Measurements from ENCODE around the gene RPS26. TPM values are rescaled to one million over a fixed set of nuclear protein-coding genes. Genes with fewer than 3 reads are reported as not detected.
A peak's percentile ranks its signal among the peaks of the same experiment; 100 is the strongest.
"Not testable (repeated sequence)": the region's sequence is repeated elsewhere in the genome, so short reads cannot be mapped to it uniquely, and the experiment has no call there.

The RPS26 gene
- total RNA-seq, 2 experiments from 2014 or later: 47.2 to 48.3 TPM

GRCh38 chr12:56029666-56030293 is 11.9 kb upstream of the RPS26 start:
- no peaks in the 10 kb centered on the region for H3K9me3 Mint-ChIP-seq
- H3K36me3 Mint-ChIP-seq (ENCODE audit: low read depth): peaks cover 61% of the 10 kb centered on the region
- peaks cover 52% of the 10 kb centered on the region for H3K4me1 Mint-ChIP-seq
- H3K27ac Mint-ChIP-seq: no peak overlapping the region
- H3K27me3 Mint-ChIP-seq: no peaks in the 10 kb centered on the region
- ChIA-PET CTCF (interaction anchor here (0.6 to 1.7 kb wide), 14 partner anchors 9 to 711 kb away, joined by 3 to 11 read pairs (median 4); partner anchors contain the start of genes IKZF4, RAB5B and SUOX), POLR2A (no interaction called here)
- H3K4me3 Mint-ChIP-seq: no peak overlapping the region
- DNase-seq: peak; percentile 67

GRCh38 chr12:56031987-56032386 is 9.7 kb upstream of the RPS26 start:
- Mint-ChIP-seq H3K36me3 (ENCODE audit: low read depth) (peaks cover 54% of the 10 kb centered on the region), H3K4me1 (peaks cover 48% of the 10 kb centered on the region), H3K27me3 (no peaks in the 10 kb centered on the region), H3K9me3 (no peaks in the 10 kb centered on the region), H3K4me3 (no peak overlapping the region), H3K27ac (peak overlapping the region; percentile 2)
- no peak for DNase-seq
- POLR2A ChIA-PET: no interaction called here
- CTCF ChIA-PET: interaction anchor here (1.1 to 1.2 kb wide), 2 partner anchors 8 to 9 kb away, joined by 3 to 4 read pairs; no protein-coding TSS in a partner anchor

- ChIA-PET CTCF (interaction anchor here (0.6 kb wide), 1 partner anchor 13 kb away, joined by 3 read pairs; no protein-coding TSS in a partner anchor), POLR2A (no interaction called here)
- DNase-seq: no peak
- peaks cover 42% of the 10 kb centered on the region for H3K36me3 Mint-ChIP-seq (ENCODE audit: low read depth)
- H3K4me3 Mint-ChIP-seq: no peak overlapping the region
- no peaks in the 10 kb centered on the region for H3K9me3 Mint-ChIP-seq
- H3K27ac Mint-ChIP-seq: no peak overlapping the region
- peaks cover 40% of the 10 kb centered on the region for H3K4me1 Mint-ChIP-seq
- H3K27me3 Mint-ChIP-seq: no peaks in the 10 kb centered on the region
Observed at GRCh38 chr12:56034586-56035332, 7.0 kb upstream of the RPS26 start.

- Mint-ChIP-seq H3K4me1 (peaks cover 48% of the 10 kb centered on the region), H3K36me3 (ENCODE audit: low read depth) (peaks cover 35% of the 10 kb centered on the region), H3K27me3 (no peaks in the 10 kb centered on the region), H3K27ac (no peak overlapping the region), H3K4me3 (no peak overlapping the region), H3K9me3 (no peaks in the 10 kb centered on the region)
- ChIA-PET POLR2A (no interaction called here), CTCF (interaction anchor here (0.6 to 1.0 kb wide), 3 partner anchors 16 to 152 kb away, joined by 3 to 4 read pairs (median 4); partner anchors contain the start of gene SMARCC2)
- DNase-seq: no peak
Observed at GRCh38 chr12:56037161-56037560, 4.6 kb upstream of the RPS26 start.

- Mint-ChIP-seq H3K36me3 (ENCODE audit: low read depth) (peaks cover 35% of the 10 kb centered on the region), H3K27ac (peak overlapping the region; percentile 70)
Observed at GRCh38 chr12:56038022-56038655, 3.6 kb upstream of the RPS26 start.

GRCh38 chr12:56040151-56040550 is 1.6 kb upstream of the RPS26 start:
- Mint-ChIP-seq H3K4me3 (peak overlapping the region; percentile 100), H3K4me1 (peaks cover 50% of the 10 kb centered on the region), H3K27me3 (no peaks in the 10 kb centered on the region), H3K27ac (peak overlapping the region; percentile 99), H3K36me3 (ENCODE audit: low read depth) (peaks cover 42% of the 10 kb centered on the region), H3K9me3 (no peaks in the 10 kb centered on the region)
- peak; percentile 16 for DNase-seq
- ChIA-PET POLR2A (interaction anchor here (0.6 to 0.9 kb wide), 2 partner anchors 25 to 320 kb away, joined by 3 to 4 read pairs; no protein-coding TSS in a partner anchor), CTCF (interaction anchor here (0.6 to 1.6 kb wide), 7 partner anchors 8 to 303 kb away, joined by 3 to 6 read pairs (median 4); partner anchors contain the start of gene SUOX)

More at GRCh38 chr12:56038022-56038655, 3.6 kb upstream of the RPS26 start:
- ChIA-PET POLR2A (no interaction called here), CTCF (interaction anchor here (0.6 to 1.0 kb wide), 2 partner anchors 42 to 151 kb away, joined by 3 to 4 read pairs; partner anchors contain the start of gene SMARCC2)
- Mint-ChIP-seq H3K4me3 (no peak overlapping the region), H3K27me3 (no peaks in the 10 kb centered on the region), H3K9me3 (no peaks in the 10 kb centered on the region), H3K4me1 (peaks cover 48% of the 10 kb centered on the region)
- no peak for DNase-seq

DNA sequence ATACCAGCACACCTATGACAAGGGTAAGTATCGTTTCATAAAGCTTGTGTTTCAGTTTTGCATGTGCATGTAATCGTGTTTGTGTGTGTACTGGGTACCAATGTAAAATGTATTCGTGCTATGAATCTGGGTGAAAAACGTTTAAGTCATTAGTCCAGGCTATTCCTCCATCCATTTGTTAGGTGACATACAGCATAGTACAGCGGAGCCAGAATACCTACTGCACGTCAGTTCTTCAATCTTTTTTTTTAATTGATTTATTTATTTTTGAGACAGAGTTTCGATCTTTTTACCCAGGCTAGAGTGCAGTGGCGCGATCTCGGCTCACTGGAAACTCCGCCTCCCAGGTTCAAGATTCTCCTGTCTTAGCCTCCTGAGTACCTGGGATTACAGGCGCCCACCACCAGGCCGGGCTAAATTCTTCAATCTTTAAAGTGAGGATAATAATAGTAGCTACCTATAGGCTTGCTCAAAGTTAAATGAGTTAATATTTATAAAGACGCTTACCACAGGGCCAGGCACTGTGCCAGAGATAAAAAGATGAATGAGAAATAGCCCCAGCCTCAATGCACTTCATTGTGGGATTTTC is 661 bp upstream of the RPS26 start:
- ChIA-PET CTCF (interaction anchor here (0.6 to 1.6 kb wide), 6 partner anchors 9 to 304 kb away, joined by 3 to 6 read pairs (median 4); partner anchors contain the start of gene SUOX), POLR2A (interaction anchor here (0.6 kb wide), 1 partner anchor 34 kb away, joined by 6 read pairs; no protein-coding TSS in a partner anchor)
- Mint-ChIP-seq H3K27ac (peak overlapping the region; percentile 99), H3K9me3 (no peaks in the 10 kb centered on the region), H3K36me3 (ENCODE audit: low read depth) (peaks cover 38% of the 10 kb centered on the region), H3K4me3 (peak overlapping the region; percentile 100), H3K27me3 (no peaks in the 10 kb centered on the region), H3K4me1 (peaks cover 52% of the 10 kb centered on the region)
- no peak for DNase-seq

DNA sequence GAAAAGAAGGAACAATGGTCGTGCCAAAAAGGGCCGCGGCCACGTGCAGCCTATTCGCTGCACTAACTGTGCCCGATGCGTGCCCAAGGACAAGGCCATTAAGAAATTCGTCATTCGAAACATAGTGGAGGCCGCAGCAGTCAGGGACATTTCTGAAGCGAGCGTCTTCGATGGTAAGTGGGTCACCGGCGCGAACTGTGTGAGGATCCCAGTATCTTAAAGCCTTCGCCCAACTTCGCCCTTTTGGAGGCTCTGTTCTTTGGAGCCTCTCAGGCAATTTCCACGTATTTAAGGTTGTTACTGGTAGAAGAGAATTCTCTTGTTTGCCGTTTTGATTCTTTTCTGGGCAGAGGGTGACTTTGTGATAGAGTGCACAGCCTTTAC is 704 bp downstream of the RPS26 start:
- Mint-ChIP-seq H3K4me1 (peaks cover 59% of the 10 kb centered on the region), H3K27ac (peak overlapping the region; percentile 99), H3K4me3 (peak overlapping the region; percentile 100), H3K36me3 (ENCODE audit: low read depth) (peaks cover 40% of the 10 kb centered on the region)
- H3K9me3 Mint-ChIP-seq, CTCF ChIA-PET, DNase-seq, POLR2A ChIA-PET, H3K27me3 Mint-ChIP-seq: not testable (repeated sequence)

DNA sequence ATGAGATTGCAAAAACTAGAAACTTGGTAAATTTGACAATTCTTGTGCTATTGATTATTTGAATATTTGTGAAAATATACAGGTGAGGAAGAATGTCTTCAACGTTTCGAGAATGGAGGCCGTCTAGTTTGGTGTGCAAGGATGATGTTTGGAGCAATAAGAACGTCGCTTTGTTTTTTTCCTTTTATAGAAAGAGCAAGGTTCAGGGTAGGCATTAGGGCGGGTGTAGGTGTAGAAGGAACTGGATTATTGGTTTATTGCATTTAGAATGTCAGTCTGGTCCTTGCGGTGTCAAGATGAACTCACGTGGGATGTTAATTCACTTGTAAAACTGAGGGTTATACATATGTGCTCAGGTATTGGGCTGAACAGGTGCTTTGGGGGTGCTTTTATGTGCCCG is 1.1 kb downstream of the RPS26 start:
- Mint-ChIP-seq H3K36me3 (ENCODE audit: low read depth) (peaks cover 36% of the 10 kb centered on the region), H3K4me1 (peaks cover 56% of the 10 kb centered on the region), H3K4me3 (peak overlapping the region; percentile 100), H3K9me3 (no peaks in the 10 kb centered on the region), H3K27me3 (no peaks in the 10 kb centered on the region), H3K27ac (peak overlapping the region; percentile 99)
- DNase-seq: no peak
- POLR2A ChIA-PET: no interaction called here
- CTCF ChIA-PET: no interaction called here

- peaks cover 32% of the 10 kb centered on the region for H3K4me1 Mint-ChIP-seq
- H3K27me3 Mint-ChIP-seq: no peaks in the 10 kb centered on the region
- H3K27ac Mint-ChIP-seq: peak overlapping the region; percentile 66
- peaks cover 31% of the 10 kb centered on the region for H3K36me3 Mint-ChIP-seq (ENCODE audit: low read depth)
- no peaks in the 10 kb centered on the region for H3K9me3 Mint-ChIP-seq
- CTCF ChIA-PET: interaction anchor here (1.2 to 3.9 kb wide), 11 partner anchors 17 to 307 kb away, joined by 3 to 16 read pairs (median 6); partner anchors contain the start of genes DGKA, ESYT1, PA2G4 and RAB5B
- no peak overlapping the region for H3K4me3 Mint-ChIP-seq
- POLR2A ChIA-PET: no interaction called here
- DNase-seq: no peak
Observed at GRCh38 chr12:56046027-56046780, 4.5 kb downstream of the RPS26 start.

GRCh38 chr12:56053407-56053893 is 11.7 kb downstream of the RPS26 start:
- no peaks in the 10 kb centered on the region for H3K36me3 Mint-ChIP-seq (ENCODE audit: low read depth)
- peaks cover 9% of the 10 kb centered on the region for H3K4me1 Mint-ChIP-seq
- ChIA-PET POLR2A (interaction anchor here (0.6 to 0.7 kb wide), 2 partner anchors 43 to 319 kb away, joined by 3 to 16 read pairs; no protein-coding TSS in a partner anchor), CTCF (interaction anchor here (0.6 to 1.1 kb wide), 3 partner anchors 8 to 96 kb away, joined by 4 to 5 read pairs (median 5); no protein-coding TSS in a partner anchor)
- no peak overlapping the region for H3K4me3 Mint-ChIP-seq
- no peak overlapping the region for H3K27ac Mint-ChIP-seq
- H3K27me3 Mint-ChIP-seq: peaks cover 3% of the 10 kb centered on the region
- peaks cover 7% of the 10 kb centered on the region for H3K9me3 Mint-ChIP-seq
- no peak for DNase-seq

All from activated CD4-positive, alpha-beta T cell treated with anti-CD3 and anti-CD28 coated beads, Interleukin-2, amount 10 ng/mL, durations not matched to agents 7 days and 5 days (primary cell).